ENCODE measurements around the gene PGF.

The PGF gene

DNA sequence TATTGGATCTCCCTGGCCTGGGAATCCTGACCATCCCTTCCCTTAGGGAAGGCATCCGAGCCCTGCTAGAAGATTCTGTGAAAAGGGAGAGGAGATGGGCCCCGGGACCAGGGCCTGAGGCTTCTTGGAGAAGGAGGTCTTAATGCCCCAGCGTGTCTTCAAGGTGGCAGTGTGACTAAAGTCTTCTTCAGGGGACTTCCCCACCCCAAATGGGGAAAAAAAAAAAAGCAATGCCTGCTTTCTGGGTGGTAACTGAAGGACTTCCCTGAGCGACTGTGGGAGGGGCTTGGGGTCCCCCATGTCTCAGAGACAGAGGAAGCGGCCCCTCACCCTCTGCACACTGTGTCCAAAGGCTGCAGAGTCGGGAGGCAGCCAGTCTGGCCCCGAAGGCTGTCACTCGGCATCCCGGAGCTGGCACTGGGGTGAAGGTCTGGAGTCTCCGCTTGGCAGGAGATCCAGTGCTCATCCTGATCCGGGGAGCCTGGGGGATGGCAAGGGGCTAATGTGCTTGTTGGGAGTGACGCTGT lies 7.8 kb upstream of the PGF start:
- H3K4me3 ChIP-seq, result no peak overlapping the region
- TF ChIP-seq, protein P1, sequence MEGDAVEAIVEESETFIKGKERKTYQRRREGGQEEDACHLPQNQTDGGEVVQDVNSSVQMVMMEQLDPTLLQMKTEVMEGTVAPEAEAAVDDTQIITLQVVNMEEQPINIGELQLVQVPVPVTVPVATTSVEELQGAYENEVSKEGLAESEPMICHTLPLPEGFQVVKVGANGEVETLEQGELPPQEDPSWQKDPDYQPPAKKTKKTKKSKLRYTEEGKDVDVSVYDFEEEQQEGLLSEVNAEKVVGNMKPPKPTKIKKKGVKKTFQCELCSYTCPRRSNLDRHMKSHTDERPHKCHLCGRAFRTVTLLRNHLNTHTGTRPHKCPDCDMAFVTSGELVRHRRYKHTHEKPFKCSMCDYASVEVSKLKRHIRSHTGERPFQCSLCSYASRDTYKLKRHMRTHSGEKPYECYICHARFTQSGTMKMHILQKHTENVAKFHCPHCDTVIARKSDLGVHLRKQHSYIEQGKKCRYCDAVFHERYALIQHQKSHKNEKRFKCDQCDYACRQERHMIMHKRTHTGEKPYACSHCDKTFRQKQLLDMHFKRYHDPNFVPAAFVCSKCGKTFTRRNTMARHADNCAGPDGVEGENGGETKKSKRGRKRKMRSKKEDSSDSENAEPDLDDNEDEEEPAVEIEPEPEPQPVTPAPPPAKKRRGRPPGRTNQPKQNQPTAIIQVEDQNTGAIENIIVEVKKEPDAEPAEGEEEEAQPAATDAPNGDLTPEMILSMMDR (IDR thresholded peaks at IDR 0.05), result no peak
- no peak overlapping the region for H3K27ac ChIP-seq
- DNase-seq (ENCODE audit: low spot score), result no peak

- TF ChIP-seq, protein P1 (IDR thresholded peaks at IDR 0.05), result no peak
- Histone ChIP-seq H3K4me3 (no peak overlapping the region), H3K27ac (no peak overlapping the region)
- no peak for DNase-seq (ENCODE audit: low spot score)
Measured at GRCh38 chr14:74962493-74962892, 7.1 kb upstream of the PGF start.

- Histone ChIP-seq H3K27ac (no peak overlapping the region), H3K4me3 (no peak overlapping the region)
- TF ChIP-seq, protein P1 (IDR thresholded peaks at IDR 0.05), result no peak
- DNase-seq (ENCODE audit: low spot score), result no peak
Measured at GRCh38 chr14:74962046-74962445, 6.6 kb upstream of the PGF start.

DNA sequence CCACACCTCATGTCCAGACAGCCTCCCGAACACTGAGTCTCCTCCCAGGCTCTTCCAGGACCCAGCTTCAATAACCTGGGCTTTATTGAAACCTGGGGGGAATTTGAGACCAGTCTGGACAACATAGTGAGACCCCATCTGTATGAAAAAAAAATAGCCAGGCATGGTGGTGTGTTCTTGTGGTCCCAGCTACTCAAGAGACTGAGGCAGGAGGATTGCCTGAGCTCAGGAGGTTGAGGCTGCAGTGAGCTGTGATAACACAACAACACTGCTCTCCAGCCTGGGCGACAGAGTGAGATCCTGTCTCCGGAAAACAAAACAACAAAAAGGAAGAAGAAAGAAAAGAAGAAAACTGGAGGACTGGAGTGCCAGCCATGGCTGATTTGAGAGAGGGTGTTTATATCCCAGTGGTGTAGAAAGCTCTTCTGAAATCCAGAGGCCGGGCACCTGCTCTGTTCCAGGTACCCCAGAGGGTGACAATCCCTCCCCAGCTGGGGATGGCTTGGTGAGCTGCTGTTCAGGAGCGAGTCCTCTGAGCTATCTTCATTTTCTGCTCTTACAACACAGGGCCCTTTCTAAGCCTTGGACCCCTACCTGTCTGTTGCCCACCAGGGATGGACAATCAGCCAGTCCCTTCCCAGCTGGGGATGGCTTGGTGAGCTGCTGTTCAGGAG lies 6.0 kb upstream of the PGF start:
- Histone ChIP-seq H3K4me3 (no peak overlapping the region), H3K27ac (no peak overlapping the region)
- TF ChIP-seq, protein P1 (IDR thresholded peaks at IDR 0.05), result no peak
- DNase-seq (ENCODE audit: low spot score), result no peak

DNA sequence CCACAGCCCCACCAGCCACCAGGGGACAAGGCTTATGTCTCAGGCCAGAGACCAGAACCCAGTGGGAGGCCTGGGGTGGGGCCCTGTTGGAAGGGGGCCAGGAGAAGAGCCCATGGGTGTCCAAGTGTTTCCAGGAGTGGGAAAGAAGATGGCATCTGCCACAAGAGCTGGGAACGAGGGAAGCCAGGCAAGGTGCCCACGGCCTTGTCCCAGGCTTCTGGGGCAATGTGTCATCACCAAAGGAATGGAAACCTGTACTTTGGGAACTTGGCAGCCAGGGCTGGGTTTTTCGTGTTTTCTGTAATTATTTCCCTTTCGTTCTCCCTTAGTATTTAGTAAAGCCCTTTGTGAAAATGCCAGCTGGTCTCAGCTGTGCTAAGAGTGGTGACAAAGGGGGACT lies 5.3 kb upstream of the PGF start:
- Histone ChIP-seq H3K4me3 (no peak overlapping the region), H3K27ac (no peak overlapping the region)
- DNase-seq (ENCODE audit: low spot score), result no peak
- TF ChIP-seq, protein P1 (IDR thresholded peaks at IDR 0.05), result no peak

- DNase-seq (ENCODE audit: low spot score), result no peak
- TF ChIP-seq, protein P1 (IDR thresholded peaks at IDR 0.05), result no peak
- no peak overlapping the region for H3K4me3 ChIP-seq
- no peak overlapping the region for H3K27ac ChIP-seq
Measured at GRCh38 chr14:74959596-74960180, 4.3 kb upstream of the PGF start.

All from coronary artery (tissue), 2 donors.